Measurements from ENCODE around the gene PDRG1.

PDRG1 gene

DNA sequence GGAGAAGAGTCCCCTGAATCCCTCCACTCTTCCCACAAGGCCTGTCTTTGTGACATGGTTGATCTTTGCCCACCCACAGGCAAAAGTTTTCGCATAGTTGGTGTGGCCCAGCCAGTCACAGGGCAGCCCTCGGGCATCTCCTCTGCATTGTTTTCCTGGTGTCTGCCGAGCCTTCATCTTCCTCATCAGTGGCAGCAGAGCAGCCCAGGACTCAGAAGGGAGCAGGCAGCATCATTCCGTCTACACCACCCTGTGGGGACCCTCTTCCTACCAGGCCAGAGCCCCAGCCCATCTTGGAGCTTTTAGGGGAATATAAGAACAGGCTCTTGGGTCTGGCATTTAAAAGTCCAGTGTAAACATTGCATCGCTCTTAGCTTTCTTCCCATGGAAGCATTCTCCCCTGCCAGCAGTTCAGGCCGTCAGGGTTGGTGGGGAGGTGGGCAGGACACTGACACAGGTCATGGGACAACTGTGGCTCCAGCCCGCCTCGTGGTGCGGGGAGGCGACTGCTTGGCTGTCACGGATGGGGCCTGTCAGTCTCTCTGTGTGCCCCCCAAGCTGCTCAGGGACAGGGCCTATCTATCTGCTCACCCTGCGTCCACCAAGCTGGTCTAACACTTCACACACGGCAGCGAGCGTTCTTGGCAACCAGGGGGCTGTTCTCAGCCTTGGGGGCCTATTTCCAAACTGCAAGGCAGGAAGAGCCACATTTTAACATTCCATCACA lies 38.3 kb downstream of the PDRG1 start:
- H3K9me3 Mint-ChIP-seq = no peaks in the 10 kb centered on the region
- H3K4me1 Mint-ChIP-seq (ENCODE audit: low read depth) = no peaks in the 10 kb centered on the region
- H3K27me3 Mint-ChIP-seq = peaks cover under 1% of the 10 kb centered on the region
- no peak overlapping the region for H3K27ac Mint-ChIP-seq
- H3K4me3 Mint-ChIP-seq = no peak overlapping the region
- DNase-seq = no peak
- H3K36me3 Mint-ChIP-seq (ENCODE audit: low read depth) = no peaks in the 10 kb centered on the region

DNA sequence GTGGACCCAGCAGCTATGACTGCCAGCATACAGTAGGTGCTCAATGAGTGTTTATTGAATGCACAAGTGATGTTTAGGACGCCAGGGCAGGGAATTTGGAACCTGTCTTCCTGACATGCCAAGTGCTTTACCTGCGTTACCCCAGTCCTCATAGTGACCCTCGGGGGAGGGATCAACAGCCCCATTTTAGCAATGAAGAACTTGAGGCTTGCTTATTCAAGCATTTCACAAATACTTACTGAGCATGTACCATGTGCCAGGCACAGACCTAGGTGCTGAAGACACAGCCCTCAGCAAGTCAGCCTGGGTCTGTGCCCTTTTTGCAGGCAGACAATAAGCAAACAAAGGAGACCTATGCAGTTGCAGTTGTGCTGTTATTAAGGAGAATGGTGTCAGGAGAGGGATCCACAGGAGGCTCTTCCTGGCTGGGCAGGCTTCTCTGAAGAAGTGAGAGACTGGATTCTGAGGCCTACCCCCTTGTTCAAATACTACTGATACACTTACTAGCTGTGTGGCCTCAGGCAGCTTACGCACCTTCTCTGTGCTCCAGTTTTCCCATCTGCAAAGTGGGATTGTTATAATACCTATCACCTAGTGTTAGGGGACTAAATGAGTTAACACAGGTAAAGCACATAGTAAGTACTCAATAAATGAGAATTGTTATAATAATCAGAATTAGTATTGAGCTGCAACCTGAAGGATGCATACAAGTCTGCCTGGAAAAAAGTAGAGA lies 41.6 kb downstream of the PDRG1 start:
- H3K27me3 Mint-ChIP-seq = no peaks in the 10 kb centered on the region
- no peak overlapping the region for H3K4me3 Mint-ChIP-seq
- no peaks in the 10 kb centered on the region for H3K36me3 Mint-ChIP-seq (ENCODE audit: low read depth)
- H3K9me3 Mint-ChIP-seq = no peaks in the 10 kb centered on the region
- no peak overlapping the region for H3K27ac Mint-ChIP-seq
- no peaks in the 10 kb centered on the region for H3K4me1 Mint-ChIP-seq (ENCODE audit: low read depth)
- DNase-seq = no peak

DNA sequence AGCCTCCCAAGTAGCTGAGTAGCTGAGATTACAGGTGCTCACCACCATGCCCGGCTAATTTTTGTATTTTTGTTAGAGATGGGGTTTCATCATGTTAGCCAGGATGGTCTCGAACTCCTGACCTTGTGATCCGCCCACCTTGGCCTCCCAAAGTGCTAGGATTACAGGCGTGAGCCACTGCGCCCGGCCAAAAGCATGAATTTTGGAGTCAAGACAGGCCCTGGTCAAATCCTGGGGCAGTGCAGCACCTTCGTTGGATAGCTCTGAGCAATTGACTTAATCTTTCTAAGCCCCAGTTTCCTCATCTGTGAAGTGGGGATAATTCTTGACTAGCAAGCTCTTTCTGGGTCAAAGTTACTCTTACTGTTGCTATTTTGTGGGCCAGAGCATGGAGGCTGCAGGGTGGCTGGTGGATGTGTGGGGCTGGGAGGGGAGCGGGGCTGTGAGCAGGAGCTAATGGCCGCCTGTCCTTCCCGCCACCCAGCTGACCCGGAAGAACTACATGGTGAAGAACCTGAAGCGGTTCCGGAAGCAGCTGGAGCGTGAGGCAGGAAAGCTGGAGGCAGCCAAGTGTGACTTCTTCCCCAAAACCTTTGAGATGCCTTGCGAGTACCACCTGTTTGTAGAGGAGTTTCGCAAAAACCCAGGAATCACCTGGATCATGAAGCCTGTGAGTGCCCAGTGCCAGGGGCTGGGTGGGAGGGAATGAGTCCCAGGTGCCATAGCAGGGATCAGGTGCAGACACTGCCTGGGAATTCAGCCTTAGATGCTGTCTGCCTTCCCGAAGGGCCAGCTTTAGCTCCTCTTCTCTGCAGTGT lies 42.4 kb downstream of the PDRG1 start:
- no peak for DNase-seq
- Mint-ChIP-seq H3K4me3 (no peak overlapping the region), H3K36me3 (ENCODE audit: low read depth) (no peaks in the 10 kb centered on the region), H3K27me3 (peaks cover 2% of the 10 kb centered on the region), H3K4me1 (ENCODE audit: low read depth) (no peaks in the 10 kb centered on the region), H3K27ac (no peak overlapping the region), H3K9me3 (no peaks in the 10 kb centered on the region)

DNA sequence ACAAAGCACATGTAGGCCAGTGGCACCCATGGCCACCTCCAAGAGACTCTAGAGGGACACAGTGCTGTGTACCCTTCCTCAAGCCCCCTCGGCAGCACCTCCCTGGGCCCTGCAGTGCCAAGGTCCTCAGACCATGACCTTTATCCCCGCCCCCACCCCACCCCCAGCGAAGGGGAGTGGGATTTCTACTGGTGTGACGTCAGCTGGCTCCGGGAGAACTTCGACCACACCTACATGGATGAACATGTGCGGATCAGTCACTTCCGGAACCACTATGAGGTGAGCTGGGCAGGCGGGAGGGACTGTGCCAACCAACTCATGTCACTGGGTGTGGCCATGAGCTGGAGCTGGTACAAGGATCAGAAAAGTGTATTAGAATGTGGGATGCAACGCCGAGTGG lies 43.4 kb downstream of the PDRG1 start:
- no peaks in the 10 kb centered on the region for H3K4me1 Mint-ChIP-seq (ENCODE audit: low read depth)
- H3K9me3 Mint-ChIP-seq = no peaks in the 10 kb centered on the region
- no peak overlapping the region for H3K27ac Mint-ChIP-seq

DNA sequence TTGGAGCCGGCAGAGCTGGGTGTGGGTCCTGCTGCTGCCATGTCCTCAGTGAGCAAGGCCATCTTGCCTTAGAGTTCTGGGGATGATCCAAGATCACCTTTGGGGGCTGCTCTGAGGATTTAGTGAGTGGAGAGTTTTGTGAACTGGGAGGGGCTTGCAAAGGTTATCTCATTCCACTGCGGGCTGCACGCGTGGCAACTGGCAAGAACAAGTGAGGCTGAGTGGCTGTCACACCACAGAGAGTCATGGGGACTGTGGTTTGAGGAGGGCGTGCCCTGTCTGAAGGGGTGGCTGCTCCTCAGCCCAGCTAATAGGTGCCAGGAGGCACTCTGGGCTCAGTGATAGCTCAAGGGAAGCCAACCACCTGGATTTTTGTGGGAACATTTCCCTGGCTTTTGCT lies 43.8 kb downstream of the PDRG1 start:
- no peak overlapping the region for H3K27ac Mint-ChIP-seq
- H3K27me3 Mint-ChIP-seq = peaks cover 2% of the 10 kb centered on the region
- no peak overlapping the region for H3K4me3 Mint-ChIP-seq
- no peaks in the 10 kb centered on the region for H3K36me3 Mint-ChIP-seq (ENCODE audit: low read depth)
- no peaks in the 10 kb centered on the region for H3K4me1 Mint-ChIP-seq (ENCODE audit: low read depth)
- H3K9me3 Mint-ChIP-seq = no peaks in the 10 kb centered on the region
- DNase-seq = no peak

More for the DNA sequence above, 43.4 kb downstream of the PDRG1 start:
- H3K27me3 Mint-ChIP-seq = peaks cover 2% of the 10 kb centered on the region
- H3K36me3 Mint-ChIP-seq (ENCODE audit: low read depth) = no peaks in the 10 kb centered on the region
- no peak for DNase-seq
- no peak overlapping the region for H3K4me3 Mint-ChIP-seq

DNA sequence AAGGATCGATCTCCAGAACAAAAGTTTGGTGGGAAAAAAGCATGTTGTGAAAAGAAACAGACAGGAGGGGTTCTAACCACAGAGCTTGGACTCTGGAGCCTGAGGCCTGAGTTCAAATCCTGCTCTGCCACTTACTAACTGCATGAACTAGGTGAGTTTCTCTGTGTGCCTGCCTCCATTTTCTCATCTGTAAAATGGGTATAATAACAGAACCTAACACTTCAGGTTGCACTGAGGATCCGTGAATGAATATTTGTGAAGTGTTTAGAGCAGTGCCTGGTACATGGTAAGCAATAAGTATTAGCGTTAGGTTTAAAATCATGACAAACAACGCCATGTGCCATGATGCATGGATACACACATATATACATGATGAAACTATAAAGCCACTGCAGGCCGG lies 44.8 kb downstream of the PDRG1 start:
- Mint-ChIP-seq H3K27ac (no peak overlapping the region), H3K36me3 (ENCODE audit: low read depth) (no peaks in the 10 kb centered on the region), H3K27me3 (peaks cover 2% of the 10 kb centered on the region), H3K4me3 (no peak overlapping the region), H3K4me1 (ENCODE audit: low read depth) (no peaks in the 10 kb centered on the region), H3K9me3 (no peaks in the 10 kb centered on the region)
- DNase-seq = no peak

DNA sequence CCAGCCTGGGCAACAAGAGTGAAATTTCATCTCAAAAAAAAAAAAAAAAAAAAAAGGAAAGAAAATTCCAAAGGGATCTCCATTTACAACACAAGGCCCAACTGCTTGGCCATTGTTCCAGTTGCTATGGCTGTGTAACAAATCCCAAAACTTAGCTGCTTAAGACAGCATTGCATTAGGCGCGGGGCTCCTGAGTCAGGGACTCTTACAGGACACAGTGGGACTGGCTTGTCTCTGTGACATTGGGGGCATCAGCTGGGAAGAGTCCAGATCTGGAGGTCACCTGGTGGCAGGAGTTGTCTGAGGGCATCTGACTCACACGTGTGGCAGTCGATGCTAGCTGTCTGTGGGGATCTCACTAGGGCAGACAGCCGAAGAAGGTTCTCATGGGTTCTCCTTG lies 45.8 kb downstream of the PDRG1 start:
- H3K27me3 Mint-ChIP-seq = peaks cover 2% of the 10 kb centered on the region
- H3K4me3 Mint-ChIP-seq = no peak overlapping the region
- H3K4me1 Mint-ChIP-seq (ENCODE audit: low read depth) = no peaks in the 10 kb centered on the region
- no peaks in the 10 kb centered on the region for H3K36me3 Mint-ChIP-seq (ENCODE audit: low read depth)
- no peak overlapping the region for H3K27ac Mint-ChIP-seq
- no peak for DNase-seq
- no peaks in the 10 kb centered on the region for H3K9me3 Mint-ChIP-seq

DNA sequence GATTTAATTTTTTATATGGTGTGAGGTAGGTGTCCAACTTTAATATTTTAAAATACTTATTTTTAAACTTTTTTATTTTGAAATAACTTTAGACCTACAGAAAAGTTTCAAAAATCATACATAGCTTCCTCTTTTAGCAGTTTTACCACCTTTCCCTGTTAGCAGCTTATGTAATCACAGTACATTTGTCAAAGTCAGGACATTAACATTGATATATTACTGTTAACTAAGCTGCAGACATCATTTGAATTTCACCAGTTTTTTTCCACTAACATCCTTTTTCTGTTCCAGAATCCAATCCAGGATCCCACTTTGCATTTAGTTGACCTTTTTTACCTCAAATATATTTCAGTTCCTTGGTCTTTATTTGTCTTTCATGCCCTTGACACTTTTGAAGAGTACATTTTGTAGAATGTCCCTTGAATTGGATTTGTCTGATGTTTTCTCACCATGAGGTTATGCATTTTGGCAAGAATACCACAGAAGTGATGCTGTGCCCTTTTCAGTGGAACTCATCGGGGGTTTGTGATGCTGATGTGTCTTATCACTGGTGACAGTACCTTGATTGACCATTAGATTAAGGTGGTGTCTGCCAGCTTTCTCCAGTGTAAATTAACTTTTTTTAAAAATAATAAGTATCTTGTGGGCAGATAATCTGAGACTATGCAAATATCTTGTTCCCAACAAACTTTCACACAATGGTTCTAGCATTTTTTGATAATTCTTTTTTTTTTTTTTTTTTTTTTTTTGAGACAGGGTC lies 48.0 kb downstream of the PDRG1 start:
- no peak for DNase-seq
- H3K9me3 Mint-ChIP-seq = no peaks in the 10 kb centered on the region
- no peak overlapping the region for H3K27ac Mint-ChIP-seq
- H3K27me3 Mint-ChIP-seq = peaks cover 2% of the 10 kb centered on the region
- no peaks in the 10 kb centered on the region for H3K4me1 Mint-ChIP-seq (ENCODE audit: low read depth)
- H3K4me3 Mint-ChIP-seq = no peak overlapping the region
- no peaks in the 10 kb centered on the region for H3K36me3 Mint-ChIP-seq (ENCODE audit: low read depth)

DNA sequence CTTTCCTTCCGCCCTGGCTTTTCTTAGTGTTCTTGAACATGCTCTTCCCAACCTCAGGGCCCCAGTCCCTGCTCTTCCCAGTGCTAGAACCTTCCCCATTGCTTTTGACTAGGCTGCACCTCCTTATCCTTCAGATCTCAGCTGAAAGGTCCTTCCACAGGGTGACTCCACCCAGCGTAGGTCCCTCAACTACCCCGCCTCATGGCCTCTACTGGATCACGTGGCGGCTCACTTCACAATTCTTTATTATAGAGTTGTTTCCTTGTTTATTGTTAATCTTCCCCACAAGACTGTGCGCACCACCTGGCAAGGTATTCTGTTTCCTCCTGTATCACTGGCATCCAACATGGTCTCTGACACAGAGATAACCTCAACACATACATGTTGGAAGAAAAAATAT lies 50.2 kb downstream of the PDRG1 start:
- DNase-seq = no peak
- H3K27ac Mint-ChIP-seq = no peak overlapping the region
- H3K4me3 Mint-ChIP-seq = no peak overlapping the region
- H3K9me3 Mint-ChIP-seq = no peaks in the 10 kb centered on the region
- no peaks in the 10 kb centered on the region for H3K36me3 Mint-ChIP-seq (ENCODE audit: low read depth)
- no peaks in the 10 kb centered on the region for H3K4me1 Mint-ChIP-seq (ENCODE audit: low read depth)
- peaks cover 15% of the 10 kb centered on the region for H3K27me3 Mint-ChIP-seq

DNA sequence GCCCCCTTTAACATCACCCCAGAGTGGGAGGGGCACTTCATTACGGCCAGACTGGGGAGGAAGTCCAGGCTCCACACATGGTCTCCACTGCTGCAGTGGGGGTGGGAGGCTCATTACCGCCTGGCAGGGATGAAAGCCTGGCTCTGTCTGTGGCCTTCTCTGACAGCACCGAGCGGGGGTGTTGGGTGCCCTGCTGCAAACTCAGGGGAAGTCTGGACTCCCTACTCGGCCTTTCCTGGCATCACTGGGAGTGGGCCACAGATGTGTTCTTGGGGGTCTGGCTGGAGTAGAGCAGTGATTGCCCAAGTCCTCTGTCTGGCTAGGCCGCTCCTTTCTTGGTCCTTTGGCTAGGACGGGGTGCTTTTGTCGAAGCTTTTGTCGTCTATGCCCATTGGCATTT lies 54.3 kb downstream of the PDRG1 start:
- Mint-ChIP-seq H3K36me3 (ENCODE audit: low read depth) (no peaks in the 10 kb centered on the region), H3K9me3 (no peaks in the 10 kb centered on the region), H3K4me3 (no peak overlapping the region), H3K4me1 (ENCODE audit: low read depth) (no peaks in the 10 kb centered on the region), H3K27ac (no peak overlapping the region), H3K27me3 (peaks cover 15% of the 10 kb centered on the region)
- no peak for DNase-seq

DNA sequence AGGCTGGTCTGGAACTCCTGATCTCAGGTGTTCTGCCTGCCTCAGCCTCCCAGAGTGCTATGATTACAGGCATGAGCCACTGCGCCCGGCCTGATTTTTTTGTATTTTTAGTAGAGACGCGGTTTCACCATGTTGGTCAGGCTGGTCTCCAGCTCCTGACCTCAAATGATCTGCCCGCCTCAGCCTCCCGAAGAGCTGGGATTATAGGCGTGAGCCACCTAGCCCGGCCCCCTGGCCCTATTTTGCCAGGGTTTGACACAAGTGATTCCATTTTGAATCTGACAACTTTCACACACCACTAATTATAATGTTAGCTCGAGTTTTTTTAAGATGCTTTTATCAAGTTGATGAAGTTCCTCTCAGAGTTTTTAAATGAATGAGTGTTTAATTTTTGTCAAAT lies 55.8 kb downstream of the PDRG1 start:
- peaks cover 19% of the 10 kb centered on the region for H3K27me3 Mint-ChIP-seq
- no peak overlapping the region for H3K4me3 Mint-ChIP-seq
- H3K4me1 Mint-ChIP-seq (ENCODE audit: low read depth) = no peaks in the 10 kb centered on the region
- no peak overlapping the region for H3K27ac Mint-ChIP-seq
- no peaks in the 10 kb centered on the region for H3K36me3 Mint-ChIP-seq (ENCODE audit: low read depth)
- H3K9me3 Mint-ChIP-seq = no peaks in the 10 kb centered on the region
- no peak for DNase-seq

DNA sequence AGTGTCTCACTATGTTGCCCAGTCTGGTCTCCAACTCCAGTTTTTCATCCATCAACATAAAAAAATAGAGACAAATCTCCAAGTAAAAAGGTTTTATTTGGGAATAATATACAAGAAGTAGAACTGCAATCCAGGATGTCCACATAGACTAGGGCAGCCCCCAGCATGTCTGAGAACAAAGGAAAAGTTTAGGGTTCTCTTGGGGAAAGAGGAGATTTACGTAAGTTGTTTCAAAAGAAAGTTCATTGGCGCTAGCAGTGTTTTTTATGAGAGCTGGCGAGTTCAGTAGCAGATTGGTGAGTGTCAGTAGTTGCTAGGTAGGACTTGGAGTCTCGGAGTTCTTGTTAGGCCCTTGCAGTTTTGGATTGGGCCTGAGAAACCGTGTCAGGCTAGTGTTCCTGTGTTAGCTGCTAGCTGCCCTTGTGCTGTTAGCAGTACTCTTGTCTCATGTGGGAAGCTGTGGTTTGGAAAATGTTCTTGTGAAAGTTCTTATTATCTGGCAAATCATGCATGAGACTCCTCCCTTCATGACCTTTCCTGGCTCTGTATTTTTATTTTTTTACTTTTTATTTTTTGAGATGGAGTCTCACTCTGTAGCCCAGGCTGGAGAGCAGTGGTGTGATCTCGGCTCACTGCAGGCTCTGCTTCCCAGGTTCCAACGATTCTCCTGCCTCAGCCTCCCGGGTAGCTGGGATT lies 56.7 kb downstream of the PDRG1 start:
- no peak overlapping the region for H3K27ac Mint-ChIP-seq

More for the DNA sequence above, 56.7 kb downstream of the PDRG1 start:
- H3K4me3 Mint-ChIP-seq = no peak overlapping the region
- H3K4me1 Mint-ChIP-seq (ENCODE audit: low read depth) = no peaks in the 10 kb centered on the region
- H3K27me3 Mint-ChIP-seq = peaks cover 19% of the 10 kb centered on the region
- DNase-seq = no peak
- no peaks in the 10 kb centered on the region for H3K9me3 Mint-ChIP-seq
- H3K36me3 Mint-ChIP-seq (ENCODE audit: low read depth) = no peaks in the 10 kb centered on the region

All from activated T-cell treated with anti-CD3 and anti-CD28 coated beads, Interleukin-2, amount 50 U/mL, for 24 hours (primary cell).